ENCODE measurements around the gene LNX1.

The LNX1 gene

DNA sequence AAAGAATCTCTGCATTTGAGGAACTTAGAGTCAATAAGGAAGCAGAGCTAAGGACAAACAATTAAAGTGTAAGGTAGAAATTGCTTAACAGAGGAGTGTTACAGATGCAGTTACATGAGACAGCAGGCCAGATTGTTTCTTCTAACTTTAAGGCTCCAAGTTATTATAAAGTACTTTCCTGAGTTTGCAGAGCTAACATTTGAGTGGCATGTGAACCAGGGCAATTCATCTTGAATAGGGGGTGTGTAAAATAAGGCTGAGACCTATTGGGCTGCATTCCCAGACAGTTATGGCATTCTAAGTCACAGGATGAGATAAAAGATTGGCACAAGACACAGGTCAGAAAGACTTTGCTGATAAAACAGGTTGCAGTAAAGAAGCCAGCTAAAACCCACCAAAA is 7.6 kb upstream of the LNX1 start:
- no peak for DNase-seq

DNA sequence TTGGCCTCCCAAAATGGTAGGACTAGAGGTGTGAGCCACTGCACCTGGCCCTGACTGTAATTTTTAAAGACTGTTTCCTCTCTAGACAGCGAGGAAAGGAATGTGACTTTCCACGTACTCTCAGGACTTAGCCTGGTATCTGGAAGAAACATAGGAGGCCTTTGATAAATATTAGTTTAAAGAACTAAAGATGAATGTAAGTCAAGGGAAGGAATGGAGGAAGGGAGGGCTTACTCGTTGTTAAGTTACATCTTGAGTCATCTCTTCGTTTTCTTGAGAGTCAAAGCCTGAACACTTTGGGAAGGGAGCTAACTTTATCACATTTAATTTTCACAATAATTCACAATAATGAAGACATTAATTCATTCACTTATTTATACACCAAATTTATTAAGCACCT is 7.2 kb upstream of the LNX1 start:
- DNase-seq, result no peak

DNA sequence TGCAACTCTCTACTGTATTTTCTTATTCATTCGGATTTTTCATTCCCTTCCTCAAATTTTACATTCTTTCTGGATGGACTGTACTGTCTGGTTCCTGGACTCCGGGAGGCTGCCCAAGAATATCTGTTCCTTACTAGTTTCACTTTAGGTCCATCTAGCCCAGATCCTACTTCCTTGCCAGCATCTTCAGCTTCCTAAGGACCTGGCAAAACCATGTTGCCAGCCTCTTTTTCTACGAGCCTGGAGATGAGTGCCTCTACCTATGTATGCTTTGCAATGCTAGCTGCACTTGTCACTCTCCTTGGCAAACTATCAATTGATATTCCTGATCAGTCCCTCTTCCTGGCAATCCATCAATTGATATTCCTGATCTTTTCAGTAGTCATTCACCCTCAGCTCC is 5.6 kb upstream of the LNX1 start:
- no peak for DNase-seq

DNA sequence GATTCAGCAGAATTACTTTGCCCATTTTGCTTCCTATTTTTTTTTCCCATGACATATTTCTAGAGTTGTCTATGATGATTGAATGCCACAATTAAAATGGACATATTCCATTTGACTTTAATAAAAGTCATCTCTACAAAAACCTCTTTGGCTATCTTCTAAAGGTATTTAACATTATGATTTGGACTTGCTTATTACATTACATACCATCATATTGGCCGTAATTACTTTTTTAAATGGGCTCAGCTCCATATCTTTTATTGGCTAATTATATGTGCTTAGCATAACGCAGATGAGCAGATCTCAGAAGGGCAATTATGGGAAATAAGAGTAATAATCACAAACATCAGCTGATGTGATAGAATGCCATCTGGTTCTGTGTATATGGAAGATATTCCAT is 4.5 kb upstream of the LNX1 start:
- no peak for DNase-seq

DNA sequence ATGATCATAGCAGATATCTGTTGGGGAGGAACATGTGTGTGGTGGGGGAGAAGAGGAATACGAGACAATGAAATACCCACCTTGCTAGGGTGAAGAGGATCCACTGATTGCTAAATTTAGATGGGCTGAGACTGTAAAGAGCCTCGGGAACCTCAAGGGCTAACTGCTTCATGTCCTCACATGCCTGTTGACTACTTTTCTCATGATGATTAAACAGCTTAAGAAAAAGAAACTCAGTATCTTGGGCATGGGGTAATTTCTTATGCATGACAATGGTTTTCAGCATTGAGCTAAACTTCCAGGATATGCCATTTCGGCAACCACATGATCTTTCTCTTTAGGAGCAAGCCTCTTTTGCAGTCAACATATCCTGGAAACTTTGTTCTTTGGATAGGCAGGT is 3.9 kb upstream of the LNX1 start:
- DNase-seq, result no peak

DNA sequence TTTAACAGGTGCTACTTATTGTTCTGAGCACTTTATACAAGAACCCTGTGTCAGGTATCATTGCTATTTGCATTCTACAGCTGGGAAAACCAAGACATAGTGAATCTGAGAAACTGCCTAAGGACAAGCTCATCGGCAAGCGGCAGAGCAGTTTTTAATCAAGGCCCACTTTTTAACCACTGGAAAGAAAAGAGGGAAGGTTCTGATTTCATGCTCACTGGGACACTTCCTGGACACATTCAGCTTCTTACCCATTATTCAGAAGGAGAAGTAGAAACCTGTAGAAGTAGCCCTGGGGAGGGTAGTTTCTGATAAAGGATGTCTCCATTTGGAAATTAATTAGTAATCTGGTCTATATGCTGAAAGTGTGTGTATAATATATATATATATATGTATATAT is 2.5 kb upstream of the LNX1 start:
- no peak for DNase-seq

DNA sequence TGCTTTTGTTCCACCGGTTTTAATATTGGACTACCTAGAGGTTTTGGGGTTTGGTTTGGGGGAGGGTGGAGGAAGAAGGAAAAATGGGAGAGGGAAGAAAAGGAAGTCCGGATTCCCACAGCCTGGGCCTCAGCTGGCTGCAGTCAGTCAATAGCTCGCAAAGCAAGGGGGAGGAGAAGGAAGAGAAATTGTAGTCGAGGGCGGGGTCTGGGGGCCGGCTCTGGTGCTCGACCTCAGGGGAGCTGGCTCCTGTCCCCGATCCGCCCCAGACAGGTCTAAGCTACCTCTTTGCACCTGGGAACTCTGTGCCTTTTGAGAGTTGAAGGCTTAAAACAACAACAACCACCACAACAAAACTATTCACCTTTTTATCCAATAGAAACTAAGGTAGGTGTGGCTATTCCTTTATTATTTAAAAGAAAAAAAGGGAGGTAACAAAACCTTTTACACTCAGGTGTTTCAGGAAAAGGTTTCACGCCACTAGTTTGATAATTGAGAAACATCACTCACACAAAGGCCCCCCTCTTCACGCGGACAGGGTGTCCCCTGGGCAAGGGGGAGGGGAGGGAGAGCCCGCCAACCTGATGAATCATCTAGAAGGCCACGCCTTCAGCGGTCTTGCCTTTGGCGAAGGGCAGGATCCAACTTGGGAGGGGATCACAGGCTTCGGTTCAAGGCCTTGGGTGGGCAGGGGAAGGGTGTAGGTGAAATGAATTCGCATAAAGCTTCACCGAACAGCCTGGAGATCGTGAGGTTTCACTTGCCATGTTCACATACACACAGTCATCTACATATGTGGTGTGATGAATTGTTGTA is 1.6 kb upstream of the LNX1 start:
- no peak for DNase-seq

DNA sequence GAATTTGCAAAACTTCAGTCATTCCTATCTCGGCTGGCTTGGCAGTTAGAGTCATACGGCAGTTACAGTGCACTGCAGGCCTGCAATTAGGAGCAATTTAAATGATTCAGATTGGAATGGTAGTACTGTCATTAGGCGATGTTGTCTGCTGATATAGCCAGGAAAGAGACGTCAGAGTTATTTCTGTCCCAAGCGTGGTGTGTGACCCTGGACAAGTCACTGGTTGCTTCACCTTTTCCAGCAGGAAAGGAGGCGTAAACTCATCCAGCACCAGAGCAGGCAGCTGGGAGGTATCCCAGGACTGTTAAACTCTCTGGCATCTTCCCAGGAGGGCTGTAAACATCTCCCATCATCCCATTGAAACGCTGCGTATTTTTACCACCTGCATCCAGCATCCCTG is 836 bp upstream of the LNX1 start:
- no peak for DNase-seq

DNA sequence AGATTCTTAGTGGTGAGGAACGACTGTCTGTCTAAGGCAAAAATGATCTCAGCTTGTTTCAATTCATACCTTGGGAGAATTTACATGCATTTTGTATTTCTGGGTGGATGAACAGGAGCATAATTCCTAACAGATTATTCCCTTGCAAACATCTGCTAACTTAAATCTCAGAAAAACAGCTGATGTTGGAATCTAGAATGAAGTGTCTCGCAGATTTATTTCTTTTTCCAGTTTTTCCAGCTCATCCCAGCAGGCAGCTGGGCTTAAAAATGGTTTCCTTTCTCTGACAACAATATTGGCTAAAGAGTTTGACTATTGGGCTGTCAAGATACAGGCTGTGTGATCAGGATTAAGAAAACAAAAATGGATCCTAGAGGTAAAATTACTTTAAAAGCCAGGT is 1.1 kb downstream of the LNX1 start:
- no peak for DNase-seq

DNA sequence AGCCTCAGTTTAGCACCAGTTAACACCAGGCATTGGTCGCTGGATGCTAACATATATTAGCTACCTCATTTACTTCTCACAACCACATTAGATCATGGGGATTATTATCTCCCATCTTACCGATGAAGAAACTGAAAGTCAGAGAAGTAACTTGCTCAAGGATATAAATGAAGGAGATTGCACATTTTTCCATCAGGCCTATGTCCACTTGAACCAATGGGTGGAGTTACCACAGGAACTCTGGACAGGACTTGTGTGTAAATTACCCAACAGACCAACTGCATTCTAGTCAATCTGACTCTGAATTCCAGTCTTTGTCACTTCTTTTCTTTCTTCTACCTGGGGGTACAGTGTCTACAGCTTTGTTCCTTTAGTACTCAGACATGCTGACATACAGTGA is 1.8 kb downstream of the LNX1 start:
- DNase-seq, result no peak

DNA sequence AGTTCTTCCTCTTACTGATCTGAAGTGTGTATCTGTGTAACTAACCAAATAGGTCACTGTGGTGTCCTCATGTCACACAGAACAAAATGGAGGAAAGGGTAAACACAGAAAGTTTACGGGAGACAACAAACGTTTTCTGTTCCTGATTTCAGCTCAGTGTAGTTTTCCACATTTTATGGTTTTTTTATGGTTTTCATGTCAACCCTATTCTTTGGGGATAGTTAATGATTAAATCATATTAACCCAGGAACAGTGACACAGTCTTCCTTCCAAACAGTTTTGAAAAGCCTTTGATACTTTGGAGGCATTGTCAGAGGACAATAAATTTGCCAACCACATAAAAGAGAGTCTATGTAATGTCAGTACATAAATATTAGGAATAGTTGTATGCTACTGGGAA is 4.2 kb downstream of the LNX1 start:
- no peak for DNase-seq

DNA sequence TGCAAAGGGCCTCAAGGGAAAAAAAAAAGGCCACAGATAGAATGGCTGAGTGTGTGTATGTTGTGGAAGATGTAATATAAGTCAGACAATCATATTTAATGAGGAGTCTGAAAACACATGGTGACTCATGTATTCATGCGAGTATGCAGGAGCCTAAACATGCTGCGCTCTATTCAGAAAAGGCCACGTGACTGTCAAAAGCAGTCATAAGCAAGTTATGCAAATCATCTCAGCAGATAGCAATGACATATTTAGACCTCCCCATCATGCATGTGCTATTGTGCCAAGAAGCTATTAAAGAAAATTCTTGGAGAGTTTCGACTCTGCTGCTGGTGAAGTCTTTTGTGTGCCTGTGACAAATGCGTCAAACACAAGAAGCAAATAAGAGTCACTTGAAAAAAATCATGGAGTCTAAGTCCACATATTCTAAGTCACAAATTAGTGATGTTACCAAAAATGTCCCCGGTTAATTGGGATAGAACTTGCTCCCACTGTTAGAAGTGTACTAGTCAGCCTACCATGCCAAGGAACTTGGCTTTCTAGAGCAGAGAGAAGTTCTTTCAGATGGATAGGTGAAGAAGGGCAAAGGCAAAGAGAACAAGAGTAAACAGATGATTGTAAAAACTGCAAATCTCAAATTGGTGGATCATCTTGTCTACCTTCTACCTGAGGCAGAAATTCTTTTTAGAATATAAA is 5.0 kb downstream of the LNX1 start:
- DNase-seq, result no peak

DNA sequence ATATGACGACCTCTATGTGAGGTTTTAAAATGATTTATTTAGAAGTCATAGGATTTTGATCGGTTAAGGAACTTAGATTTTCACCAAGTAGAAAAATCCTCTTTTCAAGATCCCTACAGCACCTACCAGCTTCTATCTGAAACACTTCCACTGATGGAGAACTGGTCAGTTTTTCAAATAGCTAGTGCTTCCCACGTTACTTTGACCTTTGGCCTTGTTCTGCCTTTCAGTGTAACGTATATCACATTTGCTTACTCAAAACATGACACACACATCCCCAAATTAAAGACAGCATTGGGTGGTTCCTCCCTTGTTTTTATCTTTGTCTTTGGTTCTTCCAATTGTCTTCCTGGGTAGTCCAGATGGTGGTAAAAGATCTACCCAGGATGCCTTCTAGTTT is 6.6 kb downstream of the LNX1 start:
- no peak for DNase-seq

DNA sequence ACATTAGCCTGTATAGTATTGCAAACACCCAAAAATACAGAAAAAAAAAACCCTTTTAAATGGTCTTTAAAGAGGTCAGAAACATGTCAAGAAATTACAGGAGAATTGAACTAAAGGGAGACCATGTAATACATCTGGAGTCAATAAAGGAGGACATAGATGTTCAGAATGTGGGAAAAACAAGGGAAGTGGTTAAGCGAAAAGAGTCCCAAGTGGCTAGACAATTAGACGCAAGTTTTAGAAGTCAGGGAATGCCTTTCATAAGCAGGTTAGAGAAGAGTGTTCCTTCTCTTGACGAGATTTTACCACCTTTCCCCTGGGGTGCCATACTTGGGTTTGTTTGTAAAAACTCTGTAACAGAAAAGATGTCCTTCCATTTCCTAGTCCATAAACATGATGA is 7.8 kb downstream of the LNX1 start:
- DNase-seq, result no peak

DNA sequence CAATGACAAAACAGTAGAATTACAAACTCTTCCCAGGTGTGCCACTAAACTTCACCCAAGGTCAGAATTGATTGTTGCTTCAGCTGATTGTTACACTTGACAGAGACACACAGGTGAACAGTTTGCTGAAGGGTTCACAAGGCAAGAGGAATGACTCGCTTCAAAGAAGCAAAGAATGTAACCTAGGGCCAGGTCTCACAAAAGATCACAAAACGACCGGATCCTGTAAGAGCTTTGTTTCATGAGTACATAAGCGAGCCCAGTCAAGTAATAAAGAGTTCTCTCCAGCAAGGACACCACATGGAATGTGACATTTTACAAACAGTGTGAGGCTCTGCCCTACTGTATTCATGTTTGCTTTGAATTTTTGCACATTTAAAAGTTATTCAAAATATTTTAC is 9.1 kb downstream of the LNX1 start:
- DNase-seq, result no peak

DNA sequence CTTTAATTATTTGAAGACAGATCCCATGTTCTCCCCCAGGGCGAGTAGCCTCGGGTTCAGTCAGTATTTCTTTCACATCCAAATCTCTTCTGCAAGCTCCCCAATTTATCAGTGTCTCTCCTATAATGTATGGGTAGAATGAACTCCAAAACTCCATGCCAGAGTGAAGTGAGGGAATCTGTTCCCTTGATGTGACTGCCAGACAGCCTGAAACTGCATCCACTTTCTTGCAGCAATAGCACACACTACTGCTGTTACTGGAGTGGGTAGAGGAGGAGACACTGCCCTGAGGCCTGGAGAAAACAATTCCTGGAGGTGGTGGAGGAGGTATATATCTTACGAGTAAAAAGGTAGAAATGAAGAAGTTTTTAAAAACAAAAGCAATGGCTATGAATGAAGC is 11.0 kb downstream of the LNX1 start:
- DNase-seq, result no peak

DNA sequence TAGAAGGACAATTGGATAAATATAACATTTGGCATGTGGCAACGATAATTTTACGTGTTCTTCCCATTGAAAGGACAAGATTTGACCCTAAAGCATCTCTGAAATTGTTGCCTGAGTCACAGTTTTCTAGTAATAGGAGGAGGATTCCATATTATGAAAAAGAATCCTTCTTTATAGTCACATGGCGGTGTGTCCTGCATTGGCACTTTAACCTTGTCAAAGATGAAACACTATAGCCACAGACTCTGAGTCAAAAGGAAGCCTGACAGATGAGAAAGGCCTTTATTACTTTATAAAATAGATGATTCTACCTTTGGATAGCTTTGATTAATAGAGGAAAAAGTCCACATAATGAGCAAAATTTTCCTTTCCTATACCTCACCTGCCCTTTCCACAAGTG is 11.5 kb downstream of the LNX1 start:
- DNase-seq, result no peak

DNA sequence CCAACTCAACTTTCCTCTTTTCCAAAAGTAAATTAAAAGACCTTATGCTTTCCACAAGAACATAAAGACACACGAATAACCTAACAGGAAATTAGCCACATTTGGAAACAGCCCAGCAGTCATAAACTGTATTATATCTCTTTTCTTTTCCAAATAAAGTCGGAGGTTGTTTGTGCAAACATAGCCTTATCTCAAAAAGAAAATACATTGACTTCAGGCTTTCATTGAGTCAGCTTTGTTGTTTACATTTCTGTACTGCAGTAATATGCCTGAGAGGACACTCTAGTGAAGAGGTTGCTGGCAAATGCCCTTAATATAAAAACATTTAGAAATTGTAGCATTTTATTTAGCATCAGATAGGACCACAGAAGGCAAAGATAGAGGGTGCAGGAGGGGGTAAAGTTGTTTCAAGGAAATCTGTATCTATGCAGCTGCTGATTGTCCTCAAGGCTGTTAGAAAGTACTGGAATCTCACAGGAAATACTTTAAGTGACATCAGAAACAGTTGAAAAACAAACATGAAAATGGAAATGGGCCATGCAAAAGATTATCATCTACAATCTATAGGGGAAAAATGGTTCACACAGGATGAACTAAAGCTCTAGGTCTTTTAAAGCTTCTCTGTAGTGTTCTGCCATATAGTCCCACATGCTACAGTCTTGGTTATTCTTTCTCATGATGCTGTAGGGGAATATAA is 14.5 kb downstream of the LNX1 start:
- no peak for DNase-seq

DNA sequence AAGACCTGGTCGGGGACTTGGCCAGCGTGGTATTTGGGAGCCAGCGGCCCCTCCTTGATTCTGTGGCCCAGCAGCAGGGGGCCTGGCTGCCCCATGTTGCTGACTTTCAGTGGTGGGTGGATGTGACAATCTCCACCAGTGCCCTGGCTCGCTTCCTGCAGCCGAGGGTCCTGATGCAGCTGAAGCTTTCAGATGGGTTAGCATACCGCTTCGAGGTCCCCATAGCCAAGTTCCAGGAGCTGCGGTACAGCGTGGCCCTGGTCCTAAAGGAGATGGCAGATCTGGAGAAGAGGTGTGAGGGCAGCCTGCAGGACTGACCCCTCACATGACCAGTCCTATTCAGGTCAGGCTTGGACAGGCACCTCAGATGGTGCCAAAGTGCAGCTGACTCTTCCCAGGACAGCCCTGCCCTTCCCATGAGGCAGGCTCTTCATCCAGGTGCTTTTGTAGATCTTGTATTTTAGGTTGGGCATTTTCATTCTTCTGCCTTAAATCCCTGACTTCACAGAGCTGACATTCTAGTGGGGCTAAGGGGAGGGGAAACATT is 15.1 kb downstream of the LNX1 start:
- no peak for DNase-seq

DNA sequence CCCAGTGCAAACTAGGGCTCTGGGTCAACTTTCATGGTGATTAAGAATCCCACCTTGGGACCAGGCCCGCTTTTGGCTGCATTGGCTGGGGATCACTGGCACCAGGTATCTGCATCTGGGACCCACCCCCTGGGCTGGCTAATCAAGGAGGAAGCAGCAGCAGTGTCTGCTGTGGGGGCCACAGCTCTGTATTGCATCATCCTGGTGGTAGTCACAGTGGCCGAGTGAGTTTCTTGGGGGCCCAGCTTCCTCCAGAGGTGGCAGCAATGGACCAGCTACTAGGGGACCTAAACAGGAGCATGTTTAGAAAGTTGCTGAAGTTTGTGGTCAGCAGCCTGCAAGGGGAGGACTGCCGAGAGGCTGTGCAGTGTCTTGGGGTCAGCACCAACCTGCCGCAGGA is 15.7 kb downstream of the LNX1 start:
- no peak for DNase-seq

DNA sequence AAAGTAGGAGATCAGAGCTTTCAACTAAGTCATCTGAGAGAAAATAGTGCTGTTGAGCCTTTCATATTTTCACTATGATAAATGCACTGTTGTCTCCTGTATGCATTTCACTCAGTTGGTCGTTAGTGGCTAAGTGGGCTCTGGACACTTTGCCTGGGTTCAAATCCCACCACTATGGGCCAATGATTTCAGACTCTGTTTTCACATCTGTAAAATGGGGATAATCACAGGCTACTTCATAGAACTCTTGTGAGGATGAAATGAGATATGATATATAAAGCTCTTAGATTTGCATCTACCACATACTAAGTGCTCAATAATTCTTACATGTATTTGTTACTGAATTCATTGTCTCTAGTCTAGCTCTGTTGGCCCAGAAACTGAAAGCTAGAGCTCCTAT is 16.8 kb downstream of the LNX1 start:
- DNase-seq, result no peak

DNA sequence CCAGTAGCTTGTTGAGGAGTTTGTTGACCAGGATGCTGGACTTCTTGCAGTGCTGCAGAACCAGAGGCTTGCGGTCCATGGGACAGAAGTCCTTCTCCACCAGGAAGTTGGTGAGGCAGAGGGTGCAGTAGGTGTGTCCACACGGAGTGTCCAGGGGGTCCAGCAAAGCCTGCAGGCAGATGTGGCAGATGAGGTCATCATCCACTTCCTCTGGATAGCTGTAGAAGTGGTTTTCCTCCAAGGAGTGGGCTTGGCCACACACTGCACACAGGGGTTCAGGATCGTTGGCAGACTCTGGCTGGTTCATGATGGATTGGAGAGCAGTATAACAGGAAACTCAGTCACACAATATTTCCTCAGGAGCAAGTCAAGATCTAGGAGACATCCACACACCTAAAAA is 17.6 kb downstream of the LNX1 start:
- no peak for DNase-seq

DNA sequence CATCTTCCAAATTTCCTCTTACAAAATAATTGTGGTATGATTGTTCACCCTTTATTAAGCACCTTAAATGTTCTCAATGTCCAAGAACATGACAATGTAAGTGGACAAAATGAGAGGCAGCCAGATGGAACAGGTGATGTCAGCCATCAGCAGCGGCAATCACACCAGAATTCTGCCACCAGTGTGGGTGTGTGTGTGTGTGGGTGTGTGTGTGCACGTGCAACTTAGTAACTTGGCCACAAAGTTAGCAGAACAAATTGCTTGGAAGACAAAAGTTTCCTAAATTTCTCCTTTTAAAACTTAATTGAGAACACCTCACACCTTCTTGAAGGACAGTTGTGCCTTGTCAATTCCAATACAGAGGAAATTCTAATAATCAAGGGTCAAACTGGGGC is 18.7 kb downstream of the LNX1 start:
- no peak for DNase-seq

All from inflammatory macrophage treated with lipopolysaccharide for 1 hour (primary cell).